Measurements from ENCODE around the gene TMEM11. TPM values are rescaled to one million over a fixed set of nuclear protein-coding genes. Genes with fewer than 3 reads are reported as not detected.

TMEM11 gene
- total RNA-seq, 1 donor from 2014 or later, result 24.2 TPM

DNA sequence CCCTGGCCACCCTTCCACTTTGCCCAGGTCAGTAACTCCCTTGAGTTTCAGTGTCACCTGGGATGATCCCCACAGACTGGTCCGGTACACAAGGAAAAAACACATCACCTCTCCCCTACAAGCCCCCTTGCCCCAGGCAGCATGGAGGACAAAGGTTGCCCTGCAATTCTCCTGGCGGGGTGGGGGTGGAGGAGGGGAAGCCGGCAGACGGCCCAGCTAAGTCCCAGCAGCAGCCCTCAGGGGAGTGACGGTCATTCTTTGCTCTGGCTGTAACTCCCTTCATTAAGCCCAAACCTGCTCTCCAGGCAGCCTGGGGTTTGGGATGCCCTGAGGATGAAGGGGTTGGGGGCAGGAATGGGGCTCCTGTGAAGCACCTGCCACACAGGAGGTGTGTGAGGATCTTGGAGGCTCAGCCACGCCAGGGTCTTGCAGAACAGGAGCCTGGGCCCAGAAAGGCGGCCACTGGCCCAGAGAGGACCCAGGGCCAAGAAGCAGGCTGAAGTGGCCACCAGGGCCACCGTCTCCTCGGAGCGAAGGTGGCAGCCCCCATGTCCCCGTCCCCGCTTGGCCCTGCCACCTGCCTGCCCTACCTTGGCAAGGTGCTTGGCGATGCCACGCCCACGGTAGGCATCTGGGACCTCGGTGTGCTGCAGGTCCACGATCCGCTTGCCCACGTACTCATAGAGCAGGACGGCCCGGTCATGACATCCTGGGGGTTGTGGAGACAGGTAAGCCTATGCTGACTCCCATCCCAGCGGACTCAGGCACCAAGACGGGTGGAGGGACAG lies 29.7 kb upstream of the TMEM11 start:
- H3K27ac ChIP-seq, result no peak overlapping the region
- TF ChIP-seq, protein P1, sequence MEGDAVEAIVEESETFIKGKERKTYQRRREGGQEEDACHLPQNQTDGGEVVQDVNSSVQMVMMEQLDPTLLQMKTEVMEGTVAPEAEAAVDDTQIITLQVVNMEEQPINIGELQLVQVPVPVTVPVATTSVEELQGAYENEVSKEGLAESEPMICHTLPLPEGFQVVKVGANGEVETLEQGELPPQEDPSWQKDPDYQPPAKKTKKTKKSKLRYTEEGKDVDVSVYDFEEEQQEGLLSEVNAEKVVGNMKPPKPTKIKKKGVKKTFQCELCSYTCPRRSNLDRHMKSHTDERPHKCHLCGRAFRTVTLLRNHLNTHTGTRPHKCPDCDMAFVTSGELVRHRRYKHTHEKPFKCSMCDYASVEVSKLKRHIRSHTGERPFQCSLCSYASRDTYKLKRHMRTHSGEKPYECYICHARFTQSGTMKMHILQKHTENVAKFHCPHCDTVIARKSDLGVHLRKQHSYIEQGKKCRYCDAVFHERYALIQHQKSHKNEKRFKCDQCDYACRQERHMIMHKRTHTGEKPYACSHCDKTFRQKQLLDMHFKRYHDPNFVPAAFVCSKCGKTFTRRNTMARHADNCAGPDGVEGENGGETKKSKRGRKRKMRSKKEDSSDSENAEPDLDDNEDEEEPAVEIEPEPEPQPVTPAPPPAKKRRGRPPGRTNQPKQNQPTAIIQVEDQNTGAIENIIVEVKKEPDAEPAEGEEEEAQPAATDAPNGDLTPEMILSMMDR (IDR thresholded peaks at IDR 0.05), result no peak
- H3K9me3 ChIP-seq, result no peaks in the 10 kb centered on the region
- no peak overlapping the region for H3K4me3 ChIP-seq
- intact Hi-C loops (cut with DNase I), result no loop called here
- H3K27me3 ChIP-seq, result no peaks in the 10 kb centered on the region
- ATAC-seq, result no peak
- peaks cover 6% of the 10 kb centered on the region for H3K36me3 ChIP-seq
- no peak for DNase-seq
- no peaks in the 10 kb centered on the region for H3K4me1 ChIP-seq

- Histone ChIP-seq H3K4me3 (no peak overlapping the region), H3K27me3 (no peaks in the 10 kb centered on the region), H3K9me3 (no peaks in the 10 kb centered on the region), H3K27ac (no peak overlapping the region), H3K4me1 (no peaks in the 10 kb centered on the region), H3K36me3 (peaks cover 6% of the 10 kb centered on the region)
- ATAC-seq (no peak), DNase-seq (no peak)
- intact Hi-C loops (cut with DNase I), result no loop called here
- TF ChIP-seq, protein P1 (IDR thresholded peaks at IDR 0.05), result no peak
Observed at GRCh38 chr17:21242780-21243515, 29.0 kb upstream of the TMEM11 start.

DNA sequence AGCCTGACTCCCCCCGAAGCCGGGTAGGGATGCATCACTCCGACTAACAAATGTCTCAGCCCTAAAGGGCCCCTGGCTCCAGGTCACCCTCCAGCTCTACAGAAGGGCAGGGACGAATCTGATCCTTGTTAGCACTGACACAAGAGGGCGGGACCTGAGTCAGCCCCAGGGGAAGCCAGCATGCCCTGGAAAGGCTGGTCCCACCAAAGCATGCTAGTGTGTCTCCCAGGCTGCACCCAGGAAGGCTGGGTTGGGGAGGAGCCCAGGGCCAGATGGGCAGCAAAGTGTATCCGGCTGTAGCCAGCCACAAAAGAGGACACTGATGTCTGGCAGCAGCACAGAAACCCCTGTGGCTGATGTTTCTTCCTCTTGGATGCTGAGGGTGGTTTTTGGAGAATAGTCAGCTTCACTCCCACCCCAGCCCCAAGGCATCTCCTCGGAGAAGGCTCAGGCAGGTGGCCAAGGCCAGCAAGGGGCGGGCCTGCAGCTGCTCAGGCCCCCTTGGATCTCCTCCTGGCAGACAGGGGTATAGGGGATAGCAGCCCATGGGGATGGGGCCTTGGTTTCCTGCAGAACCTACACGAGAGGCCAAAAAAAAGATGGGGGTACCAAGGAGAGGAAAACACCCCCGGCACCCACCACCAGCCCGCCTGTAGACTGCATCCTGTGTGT lies 28.2 kb upstream of the TMEM11 start:
- intact Hi-C loops (cut with DNase I), result no loop called here
- no peak overlapping the region for H3K27ac ChIP-seq
- no peak overlapping the region for H3K4me3 ChIP-seq
- no peaks in the 10 kb centered on the region for H3K27me3 ChIP-seq
- peaks cover 6% of the 10 kb centered on the region for H3K36me3 ChIP-seq
- ATAC-seq (no peak), DNase-seq (no peak)
- H3K4me1 ChIP-seq, result no peaks in the 10 kb centered on the region
- H3K9me3 ChIP-seq, result no peaks in the 10 kb centered on the region
- TF ChIP-seq, protein P1 (IDR thresholded peaks at IDR 0.05), result no peak

DNA sequence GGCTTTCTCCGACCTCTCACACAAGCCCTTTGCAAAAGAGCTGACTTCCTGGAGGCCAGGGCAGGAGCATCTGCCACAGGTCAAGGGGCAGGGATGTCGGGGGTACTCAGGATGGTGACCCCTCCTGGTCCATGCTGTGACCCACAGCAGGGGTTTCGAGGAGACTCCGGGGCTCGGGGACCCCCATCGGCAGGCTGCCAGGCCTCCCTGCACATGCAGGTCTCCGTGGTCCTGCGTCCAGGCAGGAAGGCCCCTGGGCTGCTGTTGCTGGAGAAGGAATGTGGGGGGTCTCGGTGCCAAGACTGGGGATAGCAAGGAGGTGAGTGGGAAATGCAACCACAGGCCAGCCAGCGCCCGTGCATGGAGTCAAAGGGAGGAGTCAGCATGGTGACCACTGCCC lies 27.6 kb upstream of the TMEM11 start:
- TF ChIP-seq, protein P1 (IDR thresholded peaks at IDR 0.05), result no peak
- Histone ChIP-seq H3K27me3 (no peaks in the 10 kb centered on the region), H3K4me1 (no peaks in the 10 kb centered on the region), H3K9me3 (no peaks in the 10 kb centered on the region), H3K4me3 (no peak overlapping the region), H3K27ac (no peak overlapping the region), H3K36me3 (peaks cover 6% of the 10 kb centered on the region)
- intact Hi-C loops (cut with DNase I), result no loop called here
- ATAC-seq (no peak), DNase-seq (no peak)

- TF ChIP-seq, protein P1 (IDR thresholded peaks at IDR 0.05), result no peak
- Histone ChIP-seq H3K4me1 (no peaks in the 10 kb centered on the region), H3K9me3 (no peaks in the 10 kb centered on the region), H3K36me3 (peaks cover 6% of the 10 kb centered on the region), H3K27me3 (no peaks in the 10 kb centered on the region), H3K27ac (no peak overlapping the region), H3K4me3 (no peak overlapping the region)
- no peak for ATAC-seq
- intact Hi-C loops (cut with DNase I), result no loop called here
- no peak for DNase-seq
Observed at GRCh38 chr17:21240369-21241055, 26.6 kb upstream of the TMEM11 start.
